Esophagus squamous epithelium (tissue), 4 donors: Measurements from ENCODE around the gene HPSE2.

Experiments
- POLR2A ChIP-seq, 4 donors: fragments of 450-650 bp; IDR thresholded peaks; one replicate each; pipeline ENCODE4 v1.6.1; 2017; ENCODE audit warnings: antibody characterized with exemption in 4 of 4, mild to moderate bottlenecking in 4 of 4, moderate library complexity in 3 of 4
- TF ChIP-seq, protein P1 (sequence below), 6 experiments: fragments of 450-650 bp in 4 of 6; fragments of 200-600 bp in 2 of 6; sonication (generic) in 2 of 6; IDR thresholded peaks; one replicate each; pipeline ENCODE4 v1.5.1; 2016 to 2019; ENCODE audit warnings: antibody characterized with exemption in 6 of 6, mild to moderate bottlenecking in 4 of 6, moderate library complexity in 4 of 6

DNA sequence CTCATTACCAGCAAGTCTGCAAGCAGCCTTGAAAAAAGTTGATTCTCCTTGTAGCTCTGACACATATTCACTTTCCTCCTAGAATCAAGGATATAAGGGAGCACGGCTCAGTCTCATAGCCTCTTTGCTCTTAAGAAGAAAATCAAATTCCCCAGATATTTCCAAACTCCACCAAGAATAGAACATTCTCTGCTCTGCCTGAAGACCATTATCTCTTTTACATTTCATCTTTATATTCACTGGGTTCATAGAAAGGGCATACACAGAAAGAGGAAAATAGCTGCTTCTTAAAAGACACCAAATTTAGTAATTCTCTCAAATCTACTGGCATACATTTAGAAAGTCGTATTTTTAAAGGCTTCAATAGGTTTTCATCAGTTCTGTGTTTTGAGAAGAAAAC is 92.0 kb downstream of the HPSE2 start:
- TF ChIP-seq, protein P1, sequence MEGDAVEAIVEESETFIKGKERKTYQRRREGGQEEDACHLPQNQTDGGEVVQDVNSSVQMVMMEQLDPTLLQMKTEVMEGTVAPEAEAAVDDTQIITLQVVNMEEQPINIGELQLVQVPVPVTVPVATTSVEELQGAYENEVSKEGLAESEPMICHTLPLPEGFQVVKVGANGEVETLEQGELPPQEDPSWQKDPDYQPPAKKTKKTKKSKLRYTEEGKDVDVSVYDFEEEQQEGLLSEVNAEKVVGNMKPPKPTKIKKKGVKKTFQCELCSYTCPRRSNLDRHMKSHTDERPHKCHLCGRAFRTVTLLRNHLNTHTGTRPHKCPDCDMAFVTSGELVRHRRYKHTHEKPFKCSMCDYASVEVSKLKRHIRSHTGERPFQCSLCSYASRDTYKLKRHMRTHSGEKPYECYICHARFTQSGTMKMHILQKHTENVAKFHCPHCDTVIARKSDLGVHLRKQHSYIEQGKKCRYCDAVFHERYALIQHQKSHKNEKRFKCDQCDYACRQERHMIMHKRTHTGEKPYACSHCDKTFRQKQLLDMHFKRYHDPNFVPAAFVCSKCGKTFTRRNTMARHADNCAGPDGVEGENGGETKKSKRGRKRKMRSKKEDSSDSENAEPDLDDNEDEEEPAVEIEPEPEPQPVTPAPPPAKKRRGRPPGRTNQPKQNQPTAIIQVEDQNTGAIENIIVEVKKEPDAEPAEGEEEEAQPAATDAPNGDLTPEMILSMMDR (IDR thresholded peaks at IDR 0.05) = no peak
- TF ChIP-seq POLR2A (IDR thresholded peaks at IDR 0.05) = no peak
